ENCODE measurements around the gene TTLL13.

GRCh38 chr15:90259524-90259923 is 10.2 kb downstream of the TTLL13 start:
- no peak for TF ChIP-seq CTCF (IDR thresholded peaks at IDR 0.05)
- no peak for TF ChIP-seq POLR2A (IDR thresholded peaks at IDR 0.05)

All from body of pancreas (tissue), 4 donors.